Lower leg skin (tissue), 3 donors: ENCODE data around the gene LGR4.

Source experiments
- POLR2A ChIP-seq, 2 donors: fragments of 450-650 bp; IDR thresholded peaks; one replicate each; pipeline ENCODE4 v1.6.1; 2016 to 2017; ENCODE audit warnings: antibody characterized with exemption in 2 of 2, mild to moderate bottlenecking in 1 of 2, moderate library complexity in 1 of 2
- TF ChIP-seq, protein P1 (sequence below), 3 donors: fragments of 450-650 bp; IDR thresholded peaks; one replicate each; pipeline ENCODE4 v1.5.1; 2016; ENCODE audit warnings: antibody characterized with exemption in 3 of 3, mild to moderate bottlenecking in 3 of 3, moderate library complexity in 2 of 3

DNA sequence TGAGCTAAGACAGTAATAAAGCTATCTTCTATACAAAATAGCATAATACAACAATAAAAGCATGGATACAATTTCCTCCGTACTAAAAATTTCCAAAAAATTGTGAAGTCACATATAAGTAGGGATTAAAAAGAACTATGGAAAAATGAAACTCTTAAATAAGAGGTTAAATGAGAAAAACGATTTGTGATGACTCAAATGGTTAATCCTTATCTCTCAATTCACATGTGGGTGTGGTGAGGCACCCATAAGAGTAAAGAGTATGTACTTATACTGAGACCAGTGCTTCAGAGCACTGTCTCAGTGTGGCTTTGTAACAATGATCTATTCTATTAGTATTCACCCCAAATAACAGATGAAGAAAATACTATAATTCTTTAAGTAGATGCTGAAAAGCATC, 84.6 kb downstream of the LGR4 start:
- TF ChIP-seq, protein P1, sequence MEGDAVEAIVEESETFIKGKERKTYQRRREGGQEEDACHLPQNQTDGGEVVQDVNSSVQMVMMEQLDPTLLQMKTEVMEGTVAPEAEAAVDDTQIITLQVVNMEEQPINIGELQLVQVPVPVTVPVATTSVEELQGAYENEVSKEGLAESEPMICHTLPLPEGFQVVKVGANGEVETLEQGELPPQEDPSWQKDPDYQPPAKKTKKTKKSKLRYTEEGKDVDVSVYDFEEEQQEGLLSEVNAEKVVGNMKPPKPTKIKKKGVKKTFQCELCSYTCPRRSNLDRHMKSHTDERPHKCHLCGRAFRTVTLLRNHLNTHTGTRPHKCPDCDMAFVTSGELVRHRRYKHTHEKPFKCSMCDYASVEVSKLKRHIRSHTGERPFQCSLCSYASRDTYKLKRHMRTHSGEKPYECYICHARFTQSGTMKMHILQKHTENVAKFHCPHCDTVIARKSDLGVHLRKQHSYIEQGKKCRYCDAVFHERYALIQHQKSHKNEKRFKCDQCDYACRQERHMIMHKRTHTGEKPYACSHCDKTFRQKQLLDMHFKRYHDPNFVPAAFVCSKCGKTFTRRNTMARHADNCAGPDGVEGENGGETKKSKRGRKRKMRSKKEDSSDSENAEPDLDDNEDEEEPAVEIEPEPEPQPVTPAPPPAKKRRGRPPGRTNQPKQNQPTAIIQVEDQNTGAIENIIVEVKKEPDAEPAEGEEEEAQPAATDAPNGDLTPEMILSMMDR (IDR thresholded peaks at IDR 0.05) = no peak
- no peak for TF ChIP-seq POLR2A (IDR thresholded peaks at IDR 0.05)
